ENCODE results near the gene AQP3. TPM values are rescaled to one million over a fixed set of nuclear protein-coding genes. Genes with fewer than 3 reads are reported as not detected.

The AQP3 gene
- total RNA-seq, 2 experiments from 2014 or later, result 16.0 to 30.6 TPM

GRCh38 chr9:33414268-33414667, 33.1 kb downstream of the AQP3 start:
- ChIA-PET POLR2A (interaction anchor here (0.6 to 0.9 kb wide), 2 partner anchors 8 to 61 kb away, joined by 3 read pairs; no protein-coding TSS in a partner anchor), CTCF (ENCODE audit: unreplicated experiment) (interaction anchor here (2.4 kb wide), 1 partner anchor 39 kb away, joined by 17 read pairs; no protein-coding TSS in a partner anchor)
- Histone ChIP-seq H3K36me3 (ENCODE audit: insufficient read depth, low read length) (no peaks in the 10 kb centered on the region), H3K4me3 (ENCODE audit: low read depth, low read length, poor library complexity, severe bottlenecking) (no peak overlapping the region), H3K9me2 (ENCODE audit: insufficient read depth, low read length) (no peaks in the 10 kb centered on the region), H2AFZ (ENCODE audit: low read length) (peak overlapping the region; percentile 16; the same call in 1 of the 2 replicates), H3K4me1 (ENCODE audit: insufficient read depth, low read length, poor library complexity, severe bottlenecking) (peaks cover 14% of the 10 kb centered on the region), H3K4me2 (ENCODE audit: low read length) (no peak overlapping the region), H3K9me3 (ENCODE audit: low read length) (no peaks in the 10 kb centered on the region), H3K27ac (ENCODE audit: low read depth, low read length, poor library complexity, severe bottlenecking) (no peak overlapping the region), H3K79me2 (ENCODE audit: insufficient read depth, low read depth, low read length) (no peaks in the 10 kb centered on the region), H4K20me1 (ENCODE audit: insufficient read depth, low read length) (no peaks in the 10 kb centered on the region)
- intact Hi-C loops (cut with micrococcal nuclease; ENCODE audit: unreplicated experiment), result loop anchor here (2.0 kb wide), 1 partner anchor 39 kb away; no protein-coding TSS in a partner anchor
- BruUV-seq (replicated peaks), result no TSS peak
- no peak for TF ChIP-seq EZH2phosphoT487 (IDR thresholded peaks at IDR 0.05; ENCODE audit: borderline replicate concordance, low read depth, low read length)
- no peak for TF ChIP-seq CTCF (conservative IDR thresholded peaks at IDR 0.05; ENCODE audit: low read length)
- DNase-seq (ENCODE audit: low spot score), result no peak

DNA sequence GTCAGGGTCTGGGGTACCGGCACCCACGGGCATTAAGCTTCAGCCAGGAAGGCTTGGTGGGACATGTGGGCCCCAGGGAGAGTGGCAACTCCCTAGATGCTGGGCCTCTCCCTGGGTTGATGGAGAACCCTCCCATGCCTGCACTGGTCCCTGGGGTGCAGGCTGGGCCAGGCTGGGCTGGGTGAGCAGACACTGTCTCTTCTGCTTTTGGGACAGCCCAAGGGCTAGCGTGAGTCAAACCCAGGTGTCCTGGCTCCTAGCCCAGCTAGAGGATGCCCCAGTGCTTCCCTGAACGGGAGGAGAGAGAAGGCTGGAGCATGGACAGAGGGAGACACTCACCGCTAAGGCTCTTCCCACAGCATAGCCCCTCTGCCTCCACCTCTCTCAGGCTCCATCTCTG, 39.3 kb downstream of the AQP3 start:
- POLR2A ChIA-PET, result interaction anchor here (0.6 to 1.1 kb wide), 2 partner anchors 40 to 948 kb away, joined by 3 read pairs; partner anchors contain the start of gene AQP3
- CTCF ChIA-PET (ENCODE audit: unreplicated experiment), result interaction anchor here (0.9 kb wide), 1 partner anchor 39 kb away, joined by 8 read pairs; the partner anchor contains the start of gene AQP3

More for the DNA sequence above, 39.3 kb downstream of the AQP3 start:
- no peaks in the 10 kb centered on the region for H3K9me3 ChIP-seq (ENCODE audit: low read length)
- H3K4me1 ChIP-seq (ENCODE audit: insufficient read depth, low read length, poor library complexity, severe bottlenecking), result no peaks in the 10 kb centered on the region
- no peak overlapping the region for H3K4me3 ChIP-seq (ENCODE audit: low read depth, low read length, poor library complexity, severe bottlenecking)
- no peaks in the 10 kb centered on the region for H3K9me2 ChIP-seq (ENCODE audit: insufficient read depth, low read length)
- DNase-seq (ENCODE audit: low spot score), result no peak
- no peak overlapping the region for H3K4me2 ChIP-seq (ENCODE audit: low read length)
- H3K27ac ChIP-seq (ENCODE audit: low read depth, low read length, poor library complexity, severe bottlenecking), result no peak overlapping the region
- no peak overlapping the region for H2AFZ ChIP-seq (ENCODE audit: low read length)
- H3K36me3 ChIP-seq (ENCODE audit: insufficient read depth, low read length), result no peaks in the 10 kb centered on the region
- TF ChIP-seq CTCF (conservative IDR thresholded peaks at IDR 0.05; ENCODE audit: low read length) (no peak), EZH2phosphoT487 (IDR thresholded peaks at IDR 0.05; ENCODE audit: borderline replicate concordance, low read depth, low read length) (no peak)
- no TSS peak for BruUV-seq (replicated peaks)
- H4K20me1 ChIP-seq (ENCODE audit: insufficient read depth, low read length), result no peaks in the 10 kb centered on the region
- intact Hi-C loops (cut with micrococcal nuclease; ENCODE audit: unreplicated experiment), result no loop called here
- H3K79me2 ChIP-seq (ENCODE audit: insufficient read depth, low read depth, low read length), result no peaks in the 10 kb centered on the region

Data from OCI-LY7 (cell line).